A673 (cell line): Measurements from ENCODE around the gene FUZ. TPM values are rescaled to one million over a fixed set of nuclear protein-coding genes. Genes with fewer than 3 reads are reported as not detected.
A peak's percentile ranks its signal among the peaks of the same experiment; 100 is the strongest.

ENCODE experiments used
- BruUV-seq: library from RNA; stranded (reverse); fragments of 400-500 nt; replicated peaks from 2 replicates; lab custom pipeline; 2021; lab: Mats Ljungman, UMichigan
- CTCF ChIA-PET: fragments of 300-600 bp; sonication (Branson Sonifier 250); formaldehyde crosslinking; loops from one replicate; lab custom pipeline; 2022; ENCODE audit warnings: antibody characterized with exemption; lab: Charles Lee
- POLR2A ChIA-PET: fragments of 300-600 bp; sonication (Branson Sonifier 250); formaldehyde crosslinking; loops from one replicate; lab custom pipeline; 2022; ENCODE audit warnings: antibody characterized with exemption; ENCODE audit not compliant: low non-redundant PET; lab: Charles Lee
- DNase-seq: peaks from one replicate; pipeline ENCODE4 v3.0.0-alpha.2; 2015; ENCODE audit warnings: low spot score
- H3K27ac ChIP-seq: fragments of 200-600 bp; sonication (generic); 2 replicates; pipeline ENCODE4 v1.5.1; 2016; ENCODE audit warnings: mixed run types, low read depth, mild to moderate bottlenecking, mixed read lengths, antibody characterized with exemption, low read length; ENCODE audit not compliant: poor library complexity, severe bottlenecking
- H3K27me3 ChIP-seq: fragments of 200-600 bp; sonication (generic); replicated peaks from 2 replicates; pipeline ENCODE4 v1.6.1; 2017; ENCODE audit warnings: mixed run types, low read depth, mild to moderate bottlenecking, mixed read lengths, antibody characterized with exemption, low read length; ENCODE audit not compliant: insufficient read depth, poor library complexity
- H3K36me3 ChIP-seq: fragments of 200-600 bp; sonication (generic); 2 replicates; pipeline ENCODE4 v1.6.1; 2016; ENCODE audit warnings: mixed run types, mild to moderate bottlenecking, mixed read lengths, antibody characterized with exemption, low read length; ENCODE audit not compliant: insufficient read depth, poor library complexity, severe bottlenecking
- H3K4me1 ChIP-seq: fragments of 200-600 bp; sonication (generic); 2 replicates; pipeline ENCODE4 v1.6.1; 2017; ENCODE audit warnings: mixed run types, mild to moderate bottlenecking, mixed read lengths, antibody characterized with exemption, low read length; ENCODE audit not compliant: insufficient read depth, poor library complexity, severe bottlenecking
- H3K4me3 ChIP-seq: fragments of 200-600 bp; sonication (generic); 2 replicates; pipeline ENCODE4 v1.5.1; 2016; ENCODE audit warnings: low read depth, mixed run types, mild to moderate bottlenecking, mixed read lengths, low read length; ENCODE audit not compliant: poor library complexity, severe bottlenecking
- H3K9me3 ChIP-seq: fragments of 200-600 bp; sonication (generic); 2 replicates; pipeline ENCODE4 v1.6.1; 2016; ENCODE audit warnings: mixed run types, low read depth, mild to moderate bottlenecking, mixed read lengths, antibody characterized with exemption, low read length; ENCODE audit not compliant: poor library complexity, severe bottlenecking
- EZH2 ChIP-seq: fragments of 200-600 bp; sonication (generic); IDR thresholded peaks from 2 replicates; pipeline ENCODE4 v1.6.1; 2017; ENCODE audit warnings: borderline replicate concordance, low read depth, mild to moderate bottlenecking, mixed read lengths, antibody characterized with exemption, low read length; ENCODE audit not compliant: poor library complexity, severe bottlenecking
- intact Hi-C: fragments of 100-400 bp; cut with micrococcal nuclease; formaldehyde crosslinking; loops from one replicate; pipeline ENCODE4 v1.10.0; 2022; ENCODE audit not compliant: unreplicated experiment
- total RNA-seq: library from RNA; stranded (reverse); gene quantifications from 2 replicates; pipeline ENCODE4 v1.2.3, GENCODE V29; 2021
- TF ChIP-seq, protein P1 (sequence below): fragments of 300-800, 200-600 bp; sonication (generic); conservative IDR thresholded peaks from 2 replicates; pipeline ENCODE4 v1.5.1; 2017; ENCODE audit warnings: low read depth, mild to moderate bottlenecking, antibody characterized with exemption, low read length, moderate library complexity, mixed read lengths

The FUZ gene
- total RNA-seq, 1 experiment from 2014 or later: 53.0 TPM

DNA sequence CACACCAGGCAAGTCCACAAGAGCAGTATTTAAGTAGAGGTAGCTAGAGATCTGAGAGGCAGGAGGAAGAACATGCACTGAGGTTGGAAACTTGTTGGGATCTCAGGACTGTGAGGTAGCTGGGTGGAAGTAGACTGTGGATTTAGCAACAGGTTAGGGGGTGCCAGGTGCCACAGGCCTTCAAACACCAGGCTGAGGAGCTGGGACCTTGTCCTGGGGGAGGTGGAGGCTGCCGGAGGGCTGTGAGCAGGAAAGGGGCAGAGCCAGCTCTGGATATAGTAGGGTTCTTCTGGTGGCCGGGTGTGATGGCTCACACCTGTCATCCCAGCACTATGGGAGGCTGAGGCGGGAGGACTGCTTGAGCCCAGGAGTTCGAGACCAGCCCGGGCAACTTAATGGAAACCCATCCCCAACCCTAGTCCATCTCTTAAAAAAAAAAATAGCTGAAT is 3.1 kb downstream of the FUZ start:
- Histone ChIP-seq H3K27ac (peak overlapping the region; percentile 77), H3K4me1 (peaks cover 20% of the 10 kb centered on the region), H3K27me3 (no peaks in the 10 kb centered on the region), H3K9me3 (no peaks in the 10 kb centered on the region), H3K4me3 (peak overlapping the region; percentile 52), H3K36me3 (peaks cover 10% of the 10 kb centered on the region)
- TSS peak; percentile 4 for BruUV-seq
- no peak for DNase-seq
- intact Hi-C loops: loop anchor here (5.0 kb wide), 1 partner anchor 218 kb away; the partner anchor contains the start of gene PRR12
- no peak for TF ChIP-seq EZH2
- TF ChIP-seq, protein P1, sequence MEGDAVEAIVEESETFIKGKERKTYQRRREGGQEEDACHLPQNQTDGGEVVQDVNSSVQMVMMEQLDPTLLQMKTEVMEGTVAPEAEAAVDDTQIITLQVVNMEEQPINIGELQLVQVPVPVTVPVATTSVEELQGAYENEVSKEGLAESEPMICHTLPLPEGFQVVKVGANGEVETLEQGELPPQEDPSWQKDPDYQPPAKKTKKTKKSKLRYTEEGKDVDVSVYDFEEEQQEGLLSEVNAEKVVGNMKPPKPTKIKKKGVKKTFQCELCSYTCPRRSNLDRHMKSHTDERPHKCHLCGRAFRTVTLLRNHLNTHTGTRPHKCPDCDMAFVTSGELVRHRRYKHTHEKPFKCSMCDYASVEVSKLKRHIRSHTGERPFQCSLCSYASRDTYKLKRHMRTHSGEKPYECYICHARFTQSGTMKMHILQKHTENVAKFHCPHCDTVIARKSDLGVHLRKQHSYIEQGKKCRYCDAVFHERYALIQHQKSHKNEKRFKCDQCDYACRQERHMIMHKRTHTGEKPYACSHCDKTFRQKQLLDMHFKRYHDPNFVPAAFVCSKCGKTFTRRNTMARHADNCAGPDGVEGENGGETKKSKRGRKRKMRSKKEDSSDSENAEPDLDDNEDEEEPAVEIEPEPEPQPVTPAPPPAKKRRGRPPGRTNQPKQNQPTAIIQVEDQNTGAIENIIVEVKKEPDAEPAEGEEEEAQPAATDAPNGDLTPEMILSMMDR: no peak
- ChIA-PET POLR2A (interaction anchor here (0.5 kb wide), 1 partner anchor 45 kb away, joined by 8 read pairs; no protein-coding TSS in a partner anchor), CTCF (no interaction called here)

DNA sequence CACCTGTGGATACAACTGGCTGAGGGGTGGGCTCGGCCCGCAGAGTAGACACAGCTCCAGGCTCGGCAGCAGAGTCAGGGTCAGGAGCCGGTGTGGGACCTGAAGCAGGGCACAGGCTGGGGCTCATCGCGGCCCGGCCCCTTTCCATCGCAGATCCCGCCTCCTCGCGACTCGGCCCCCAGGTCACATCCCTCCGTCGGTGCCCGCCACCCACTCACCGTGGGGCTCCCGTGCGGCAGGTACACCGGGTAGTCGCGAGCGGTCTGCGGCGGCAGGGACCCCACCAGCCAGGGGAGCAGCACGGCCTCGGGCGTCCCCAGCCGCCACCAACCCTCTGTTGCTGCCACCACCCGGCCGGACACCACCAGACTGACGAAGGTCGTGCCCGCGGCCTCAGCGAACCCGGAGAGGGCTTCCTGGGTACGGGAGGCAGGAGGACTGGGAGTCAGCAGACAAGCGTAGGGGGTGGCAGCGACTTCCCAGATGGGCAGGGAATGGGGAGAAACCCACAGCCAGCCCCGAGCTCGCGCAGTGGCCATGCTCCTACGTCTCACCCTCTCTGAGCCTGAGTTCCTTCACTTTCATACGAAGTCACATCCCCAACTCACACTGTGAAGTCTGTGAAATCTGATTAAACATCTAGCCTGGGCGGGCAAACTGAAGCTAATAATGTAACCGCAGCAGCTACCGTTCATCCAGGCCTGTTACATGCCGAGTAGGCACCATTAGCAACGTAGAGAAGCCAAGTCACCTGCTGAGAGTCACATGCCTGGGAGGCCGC is 3.7 kb downstream of the FUZ start:
- BruUV-seq: no TSS peak
- peaks cover 10% of the 10 kb centered on the region for H3K36me3 ChIP-seq
- peak overlapping the region; percentile 77 for H3K27ac ChIP-seq
- ChIA-PET CTCF (no interaction called here), POLR2A (no interaction called here)
- H3K4me1 ChIP-seq: peaks cover 20% of the 10 kb centered on the region
- TF ChIP-seq, protein P1: no peak
- no peak for TF ChIP-seq EZH2
- intact Hi-C loops: no loop called here
- H3K9me3 ChIP-seq: no peaks in the 10 kb centered on the region
- DNase-seq: peak; percentile 61
- no peaks in the 10 kb centered on the region for H3K27me3 ChIP-seq
- peak overlapping the region; percentile 52 for H3K4me3 ChIP-seq

DNA sequence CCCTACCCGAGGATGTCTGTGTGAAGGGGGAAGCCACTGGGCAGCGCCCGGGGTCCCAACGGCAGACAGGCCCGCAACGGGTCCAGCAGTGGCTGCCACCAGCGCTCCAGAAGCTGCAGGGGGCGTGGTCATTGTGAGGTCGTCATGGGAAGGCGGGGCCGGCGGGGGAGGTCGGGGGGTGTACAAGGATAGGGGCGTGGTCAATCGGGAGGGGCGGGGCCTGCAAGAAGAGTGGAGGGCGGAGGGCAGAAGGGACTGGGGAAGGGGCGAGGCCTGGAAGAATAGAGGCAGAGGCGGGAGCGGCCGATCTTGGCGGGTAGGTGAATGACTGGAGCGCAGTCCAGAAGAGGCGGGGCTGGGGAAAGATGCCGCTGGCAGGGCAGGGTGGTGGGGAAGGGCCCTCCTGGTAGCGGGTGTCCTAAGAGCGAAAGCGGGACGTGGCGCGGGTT is 4.4 kb downstream of the FUZ start:
- BruUV-seq: no TSS peak
- H3K27me3 ChIP-seq: no peaks in the 10 kb centered on the region
- peaks cover 10% of the 10 kb centered on the region for H3K36me3 ChIP-seq
- H3K4me1 ChIP-seq: peaks cover 20% of the 10 kb centered on the region
- intact Hi-C loops: no loop called here
- DNase-seq: peak; percentile 94
- no peaks in the 10 kb centered on the region for H3K9me3 ChIP-seq
- TF ChIP-seq EZH2: no peak
- TF ChIP-seq, protein P1: no peak
- ChIA-PET CTCF (interaction anchor here (0.6 kb wide), 2 partner anchors 138 to 658 kb away, joined by 3 to 4 read pairs; no protein-coding TSS in a partner anchor), POLR2A (no interaction called here)
- peak overlapping the region; percentile 52 for H3K4me3 ChIP-seq
- H3K27ac ChIP-seq: peak overlapping the region; percentile 77
